Measurements from ENCODE around the gene PLEKHG7. TPM values are rescaled to one million over a fixed set of nuclear protein-coding genes. Genes with fewer than 3 reads are reported as not detected.
"Not testable (repeated sequence)": the region's sequence is repeated elsewhere in the genome, so short reads cannot be mapped to it uniquely, and the experiment has no call there.

PLEKHG7 gene, protein sequence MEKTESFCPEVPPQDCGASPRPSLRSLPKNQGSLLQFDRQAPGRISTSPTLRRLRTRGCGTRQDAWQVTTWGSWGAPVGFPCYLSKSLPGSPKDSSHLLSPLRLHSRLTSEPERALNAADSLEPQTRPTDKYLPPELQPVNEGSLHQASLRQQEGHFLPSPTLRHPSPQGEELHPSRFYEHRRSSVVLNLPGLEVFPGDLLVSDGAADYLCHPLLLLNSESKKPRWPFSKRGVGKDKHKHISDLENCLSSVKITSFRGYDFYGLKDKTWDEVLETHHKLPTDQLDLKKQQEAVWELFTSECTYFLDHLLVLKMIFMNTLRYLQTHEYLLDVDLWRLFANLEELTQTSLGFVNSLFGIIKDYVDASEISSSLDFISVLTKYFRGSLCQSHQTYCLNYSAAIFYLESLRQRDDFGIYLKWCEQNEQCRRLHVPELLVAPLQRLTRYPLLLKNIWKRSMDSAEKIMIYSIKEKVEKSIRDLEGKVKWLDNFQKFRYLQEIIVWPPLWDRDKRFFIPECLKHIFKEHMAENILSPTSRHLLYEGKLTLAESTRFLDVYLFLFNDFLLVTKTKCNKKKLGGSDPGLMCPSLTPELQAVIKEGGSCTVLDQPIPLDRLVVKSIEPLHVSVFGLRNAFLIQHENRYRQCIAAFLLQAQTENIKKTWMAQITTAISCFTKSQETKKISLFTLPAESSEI
- not detected for total RNA-seq

DNA sequence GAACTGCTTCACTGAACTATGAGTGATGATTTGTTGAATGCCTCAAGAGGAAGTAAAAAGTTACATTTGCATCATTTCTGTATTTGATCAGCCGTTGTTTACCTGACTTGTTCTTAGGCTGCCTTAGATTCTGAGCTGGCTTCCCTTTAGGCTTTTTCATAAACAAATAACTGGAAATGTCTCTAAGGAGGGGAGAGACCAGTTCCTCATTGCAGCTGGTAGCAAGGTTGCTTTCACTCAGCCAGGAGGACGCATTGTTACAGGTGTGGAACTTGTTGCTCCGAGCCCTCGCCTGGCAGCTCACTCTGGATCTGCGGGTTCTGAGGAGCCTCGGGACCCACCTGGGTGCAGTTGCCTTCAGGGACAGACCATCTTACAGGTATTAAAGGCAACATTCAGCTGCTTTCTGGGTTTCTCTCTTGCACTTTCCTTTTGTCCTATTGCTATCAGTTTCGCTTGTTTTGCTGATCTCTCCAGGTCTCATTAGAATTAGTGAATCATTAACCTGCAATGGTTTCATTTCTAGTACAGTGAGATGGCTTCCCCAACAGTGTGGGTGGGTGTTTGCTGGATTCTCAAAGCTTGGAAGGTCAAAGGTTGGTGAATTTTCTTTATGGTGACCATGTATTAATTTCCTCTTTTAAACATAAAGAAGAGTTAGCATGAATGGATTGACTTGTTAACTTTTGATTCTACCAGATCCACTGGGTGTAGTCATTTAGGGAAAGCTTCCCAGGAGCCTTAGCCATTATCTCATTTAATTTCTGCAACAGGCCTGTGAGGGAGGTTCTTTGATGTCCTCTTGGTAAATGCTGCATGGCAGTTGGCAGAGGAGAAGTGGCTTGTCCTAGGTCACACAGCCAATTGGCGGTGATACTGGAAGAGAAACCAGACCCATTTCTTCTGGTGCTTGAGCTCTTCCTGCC, at the start of gene PLEKHG7:
PLEKHG7 (plus strand) TSS at position 236 of the 926 bp plus-strand sequence. CDS start 3,643 bp downstream, outside the sequence.
- CTCF ChIA-PET: interaction anchor here (1.2 kb wide), 1 partner anchor 125 kb away, joined by 3 read pairs; no protein-coding TSS in a partner anchor
- ATAC-seq (peak; percentile 70), DNase-seq (peak; percentile 20)
- Mint-ChIP-seq H3K27me3 (no peaks in the 10 kb centered on the region), H3K4me1 (peaks cover 12% of the 10 kb centered on the region), H3K9me3 (ENCODE audit: low read depth) (no peaks in the 10 kb centered on the region), H3K27ac (no peak within 1 kb of the TSS), H3K4me3 (no peak within 1 kb of the TSS), H3K36me3 (ENCODE audit: low read depth) (no peaks in the 10 kb centered on the region)
- POLR2A ChIA-PET: no interaction called here
- intact Hi-C loops (cut with DNase I, micrococcal nuclease): loop anchor here in 1 of 2 experiments (2.0 kb wide), 1 partner anchor 20 kb away; no protein-coding TSS in a partner anchor

DNA sequence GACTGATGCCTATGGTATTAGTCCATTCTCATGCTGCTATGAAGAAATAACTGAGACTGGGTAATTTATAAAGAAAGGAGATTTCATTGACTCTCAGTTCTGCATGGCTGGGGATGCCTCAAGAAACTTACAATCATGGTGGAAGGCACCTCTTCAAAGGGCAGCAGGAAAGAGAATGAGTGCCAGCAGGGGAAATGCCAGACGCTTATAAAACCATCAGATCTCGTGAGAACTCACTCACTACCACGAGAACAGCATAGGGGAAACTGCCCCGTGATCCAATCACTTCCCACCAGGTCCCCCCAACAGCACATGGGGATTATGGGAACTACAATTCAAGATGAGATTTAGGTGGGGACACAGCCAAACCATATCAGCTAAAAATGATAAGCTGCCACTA, 48.5 kb upstream of the PLEKHG7 start:
- H3K36me3 Mint-ChIP-seq (ENCODE audit: low read depth); H3K4me3 Mint-ChIP-seq; H3K27ac Mint-ChIP-seq; DNase-seq; H3K9me3 Mint-ChIP-seq (ENCODE audit: low read depth); H3K27me3 Mint-ChIP-seq; ATAC-seq; POLR2A ChIA-PET; H3K4me1 Mint-ChIP-seq: not testable (repeated sequence)
- CTCF ChIA-PET: interaction anchor here (1.1 to 1.2 kb wide), 2 partner anchors 14 to 1272 kb away, joined by 3 read pairs; no protein-coding TSS in a partner anchor
- intact Hi-C loops (cut with DNase I, micrococcal nuclease): loop anchor here in 1 of 2 experiments (5.0 kb wide), 2 partner anchors 842 to 1077 kb away; no protein-coding TSS in a partner anchor

DNA sequence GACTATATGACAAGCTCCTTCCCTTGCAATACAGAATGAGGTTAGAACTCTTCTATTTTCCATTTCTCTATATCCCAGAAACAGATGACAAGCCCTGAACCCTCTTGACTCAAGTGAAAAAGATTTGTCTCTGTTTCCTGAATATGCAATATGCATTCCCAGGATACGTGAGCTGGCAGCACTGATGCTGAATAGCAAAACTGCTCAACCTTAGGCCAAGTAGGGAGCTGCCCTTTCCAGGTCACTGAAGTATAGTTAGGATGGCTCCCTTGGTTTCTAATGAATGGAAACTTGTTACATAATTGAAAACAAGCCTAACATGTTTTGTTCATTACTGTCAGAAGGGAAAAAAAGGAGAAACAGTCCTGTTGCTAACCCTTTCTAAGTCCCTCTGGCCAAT, 47.9 kb upstream of the PLEKHG7 start:
- ATAC-seq (no peak), DNase-seq (no peak)
- Mint-ChIP-seq H3K27ac (no peak overlapping the region), H3K27me3 (no peaks in the 10 kb centered on the region), H3K36me3 (ENCODE audit: low read depth) (no peaks in the 10 kb centered on the region), H3K4me3 (no peak overlapping the region), H3K9me3 (ENCODE audit: low read depth) (no peaks in the 10 kb centered on the region), H3K4me1 (peaks cover 3% of the 10 kb centered on the region)
- POLR2A ChIA-PET: no interaction called here
- CTCF ChIA-PET: interaction anchor here (1.1 to 1.2 kb wide), 2 partner anchors 13 to 1273 kb away, joined by 3 read pairs; no protein-coding TSS in a partner anchor
- intact Hi-C loops (cut with DNase I, micrococcal nuclease): loop anchor here in 1 of 2 experiments (5.0 kb wide), 2 partner anchors 843 to 1078 kb away; no protein-coding TSS in a partner anchor

DNA sequence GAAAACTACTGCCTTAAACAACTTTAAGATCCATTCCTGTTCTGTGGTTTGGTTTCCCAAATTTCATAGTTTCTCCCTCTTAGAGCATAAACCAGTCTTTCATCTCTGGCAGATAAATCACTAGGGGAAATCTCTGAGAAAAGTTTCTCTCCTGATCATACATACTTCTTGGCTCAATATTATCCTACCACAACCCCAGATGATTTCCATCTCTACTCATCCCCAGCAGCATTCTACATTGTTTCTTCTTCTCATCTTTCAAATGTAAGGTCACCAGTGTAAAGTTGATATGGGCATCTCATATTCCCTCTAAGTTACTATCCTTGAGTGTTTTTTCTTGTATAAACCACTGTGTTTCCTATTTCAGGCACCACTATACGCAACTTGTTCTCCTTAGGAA, 45.9 kb upstream of the PLEKHG7 start:
- H3K36me3 Mint-ChIP-seq (ENCODE audit: low read depth): no peaks in the 10 kb centered on the region
- no peak overlapping the region for H3K27ac Mint-ChIP-seq
- H3K9me3 Mint-ChIP-seq (ENCODE audit: low read depth): no peaks in the 10 kb centered on the region
- DNase-seq (no peak), ATAC-seq (no peak)
- no peaks in the 10 kb centered on the region for H3K27me3 Mint-ChIP-seq
- H3K4me1 Mint-ChIP-seq: no peaks in the 10 kb centered on the region
- POLR2A ChIA-PET: no interaction called here
- CTCF ChIA-PET: interaction anchor here (0.7 kb wide), 1 partner anchor 1093 kb away, joined by 3 read pairs; no protein-coding TSS in a partner anchor
- intact Hi-C loops (cut with DNase I, micrococcal nuclease): no loop called here
- H3K4me3 Mint-ChIP-seq: no peak overlapping the region

DNA sequence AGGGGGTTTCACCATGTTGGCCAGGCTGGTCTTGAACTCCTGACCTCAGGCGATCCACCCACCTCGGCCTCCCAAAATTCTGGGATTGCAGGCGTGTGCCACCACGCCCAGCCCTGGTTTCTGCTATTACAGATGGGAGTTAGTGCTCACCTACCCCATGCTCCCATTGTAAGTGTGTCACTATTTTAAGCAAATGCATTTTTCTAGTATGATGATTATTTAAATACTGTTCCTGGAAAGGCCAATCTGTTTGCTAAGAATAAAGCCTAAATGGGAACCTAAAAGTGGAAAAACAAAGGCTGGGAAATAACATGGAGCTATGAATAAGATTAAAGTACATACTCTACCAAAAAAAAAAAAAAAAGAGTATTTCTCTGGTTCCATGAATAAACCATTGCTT, 45.0 kb upstream of the PLEKHG7 start:
- Mint-ChIP-seq H3K4me1 (no peaks in the 10 kb centered on the region), H3K36me3 (ENCODE audit: low read depth) (no peaks in the 10 kb centered on the region), H3K9me3 (ENCODE audit: low read depth) (no peaks in the 10 kb centered on the region), H3K4me3 (no peak overlapping the region), H3K27ac (no peak overlapping the region), H3K27me3 (no peaks in the 10 kb centered on the region)
- POLR2A ChIA-PET: interaction anchor here (0.6 kb wide), 1 partner anchor 109 kb away, joined by 5 read pairs; no protein-coding TSS in a partner anchor
- CTCF ChIA-PET: interaction anchor here (0.7 kb wide), 1 partner anchor 1094 kb away, joined by 3 read pairs; no protein-coding TSS in a partner anchor
- intact Hi-C loops (cut with DNase I, micrococcal nuclease): no loop called here
- ATAC-seq: no peak
- no peak for DNase-seq

DNA sequence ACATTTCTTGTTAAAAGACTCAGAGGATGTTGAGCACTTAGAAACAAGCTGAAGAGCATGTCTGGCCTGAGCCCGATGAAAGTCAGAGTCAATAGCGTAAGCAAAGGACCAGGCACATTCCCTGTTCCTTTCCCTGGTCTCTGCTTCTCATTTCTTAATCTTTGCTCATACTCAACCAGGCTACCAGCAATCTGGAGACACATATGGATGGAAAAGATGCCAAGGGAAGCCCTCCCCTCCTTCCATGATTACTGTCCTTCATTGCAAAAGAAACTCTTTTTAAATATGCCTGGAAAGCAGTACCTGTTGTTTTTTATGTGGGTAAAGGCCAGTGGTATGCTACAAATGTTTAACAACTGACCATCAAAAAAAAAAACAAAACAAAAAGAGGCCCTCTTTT, 44.2 kb upstream of the PLEKHG7 start:
- H3K27ac Mint-ChIP-seq: no peak overlapping the region
- ChIA-PET CTCF (interaction anchor here (0.6 to 0.7 kb wide), 3 partner anchors 13 to 1125 kb away, joined by 3 to 4 read pairs (median 3); no protein-coding TSS in a partner anchor), POLR2A (no interaction called here)
- H3K9me3 Mint-ChIP-seq (ENCODE audit: low read depth): no peaks in the 10 kb centered on the region
- DNase-seq: no peak
- H3K4me1 Mint-ChIP-seq: no peaks in the 10 kb centered on the region
- H3K27me3 Mint-ChIP-seq: no peaks in the 10 kb centered on the region
- no peak for ATAC-seq
- no peak overlapping the region for H3K4me3 Mint-ChIP-seq
- intact Hi-C loops (cut with DNase I, micrococcal nuclease): no loop called here
- no peaks in the 10 kb centered on the region for H3K36me3 Mint-ChIP-seq (ENCODE audit: low read depth)

DNA sequence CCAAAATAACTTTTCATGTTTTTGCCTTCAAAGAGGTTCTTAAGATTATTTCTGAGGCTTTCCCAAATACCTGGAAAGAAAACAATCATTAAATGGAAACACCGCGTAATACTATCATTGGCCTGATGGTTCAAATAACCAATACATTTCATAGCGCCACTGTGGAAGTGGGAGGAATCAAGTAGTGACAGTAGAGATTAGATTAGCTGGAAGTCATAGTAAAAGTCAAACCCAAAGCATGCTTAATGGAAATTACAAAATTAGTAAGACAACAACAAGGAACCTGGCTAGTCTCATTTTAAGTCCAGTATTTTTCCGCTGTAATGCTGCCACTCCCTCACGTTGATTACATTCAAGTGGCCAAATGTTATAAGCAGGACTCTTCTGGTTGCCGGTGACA, 41.5 kb upstream of the PLEKHG7 start:
- CTCF ChIA-PET: interaction anchor here (0.5 to 1.4 kb wide), 3 partner anchors 12 to 1172 kb away, joined by 3 to 4 read pairs (median 3); no protein-coding TSS in a partner anchor
- Mint-ChIP-seq H3K4me3 (no peak overlapping the region), H3K27me3 (no peaks in the 10 kb centered on the region), H3K27ac (no peak overlapping the region), H3K4me1 (no peaks in the 10 kb centered on the region), H3K36me3 (ENCODE audit: low read depth) (no peaks in the 10 kb centered on the region), H3K9me3 (ENCODE audit: low read depth) (no peaks in the 10 kb centered on the region)
- intact Hi-C loops (cut with DNase I, micrococcal nuclease): no loop called here
- DNase-seq (no peak), ATAC-seq (no peak)
- POLR2A ChIA-PET: no interaction called here

DNA sequence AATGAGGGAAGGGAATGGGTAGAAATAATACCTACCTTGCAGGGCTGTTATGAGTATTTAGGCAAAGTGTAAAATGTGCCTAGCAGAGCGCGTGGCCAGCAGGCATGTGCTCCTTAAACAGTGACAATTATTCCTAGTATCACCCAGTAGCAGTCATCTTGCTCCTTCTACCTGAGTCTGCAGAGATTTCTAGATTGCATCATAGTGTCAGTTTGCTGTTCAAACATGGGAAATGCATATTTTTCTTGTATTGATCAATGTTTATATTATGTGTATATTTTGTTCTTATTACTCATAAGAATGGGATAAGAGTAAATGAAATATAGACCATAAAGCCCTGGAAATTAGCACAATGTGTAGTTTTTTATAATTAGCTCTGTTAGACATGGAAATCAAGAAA, 37.3 kb upstream of the PLEKHG7 start:
- no peak for ATAC-seq

DNA sequence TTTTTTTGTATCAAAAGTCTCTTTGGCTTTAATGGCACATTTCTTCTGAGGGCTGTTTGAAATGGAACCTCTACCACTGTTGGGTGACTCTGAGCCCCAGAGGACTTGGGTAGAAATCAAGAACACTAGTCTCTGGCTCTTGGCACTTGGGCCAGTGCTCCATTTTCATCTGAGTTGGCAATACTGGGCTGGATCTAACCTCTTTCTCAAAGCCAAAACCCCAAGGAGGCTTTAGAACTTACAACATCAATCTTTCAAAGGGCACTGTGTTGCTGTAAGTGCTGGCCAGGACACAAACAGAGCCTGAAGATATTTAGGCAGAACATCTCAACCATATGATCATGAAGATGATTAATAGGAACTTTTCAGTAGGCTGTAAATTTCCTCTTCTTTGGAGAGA, 34.0 kb upstream of the PLEKHG7 start:
- CTCF ChIA-PET: interaction anchor here (0.7 to 1.5 kb wide), 3 partner anchors 9 to 126 kb away, joined by 3 to 4 read pairs (median 3); no protein-coding TSS in a partner anchor

More for the DNA sequence above, 37.3 kb upstream of the PLEKHG7 start:
- ChIA-PET CTCF (no interaction called here), POLR2A (no interaction called here)
- Mint-ChIP-seq H3K27ac (no peak overlapping the region), H3K27me3 (no peaks in the 10 kb centered on the region), H3K36me3 (ENCODE audit: low read depth) (no peaks in the 10 kb centered on the region), H3K9me3 (ENCODE audit: low read depth) (no peaks in the 10 kb centered on the region), H3K4me1 (no peaks in the 10 kb centered on the region), H3K4me3 (no peak overlapping the region)
- DNase-seq: no peak
- intact Hi-C loops (cut with DNase I, micrococcal nuclease): no loop called here

DNA sequence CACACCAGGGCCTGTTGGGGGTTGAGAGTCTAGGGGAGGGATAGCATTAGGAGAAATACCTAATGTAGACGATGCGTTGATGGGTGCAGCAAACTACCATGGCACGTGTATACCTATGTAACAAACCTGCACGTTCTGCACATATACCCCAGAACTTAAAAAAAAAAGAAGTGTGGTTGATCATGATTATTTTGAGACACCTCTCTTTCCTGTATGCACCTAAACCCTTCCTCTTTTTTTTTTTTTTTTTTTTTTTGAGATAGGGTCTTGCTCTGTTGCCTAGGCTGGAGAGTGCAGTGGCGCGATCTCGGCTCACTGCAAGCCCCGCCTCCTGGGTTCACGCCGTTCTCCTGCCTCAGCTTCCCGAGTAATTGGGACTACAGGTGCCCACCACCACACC, 31.3 kb upstream of the PLEKHG7 start:
- H3K27ac Mint-ChIP-seq; H3K4me3 Mint-ChIP-seq; POLR2A ChIA-PET; H3K27me3 Mint-ChIP-seq; CTCF ChIA-PET; H3K4me1 Mint-ChIP-seq; ATAC-seq; H3K9me3 Mint-ChIP-seq (ENCODE audit: low read depth); DNase-seq; H3K36me3 Mint-ChIP-seq (ENCODE audit: low read depth); intact Hi-C loops (cut with DNase I, micrococcal nuclease): not testable (repeated sequence)

More for the DNA sequence above, 34.0 kb upstream of the PLEKHG7 start:
- no peaks in the 10 kb centered on the region for H3K4me1 Mint-ChIP-seq
- no peak overlapping the region for H3K27ac Mint-ChIP-seq
- H3K9me3 Mint-ChIP-seq (ENCODE audit: low read depth): no peaks in the 10 kb centered on the region
- POLR2A ChIA-PET: no interaction called here
- no peaks in the 10 kb centered on the region for H3K36me3 Mint-ChIP-seq (ENCODE audit: low read depth)
- H3K27me3 Mint-ChIP-seq: no peaks in the 10 kb centered on the region
- ATAC-seq: no peak
- no peak overlapping the region for H3K4me3 Mint-ChIP-seq
- no peak for DNase-seq
- intact Hi-C loops (cut with DNase I, micrococcal nuclease): no loop called here

DNA sequence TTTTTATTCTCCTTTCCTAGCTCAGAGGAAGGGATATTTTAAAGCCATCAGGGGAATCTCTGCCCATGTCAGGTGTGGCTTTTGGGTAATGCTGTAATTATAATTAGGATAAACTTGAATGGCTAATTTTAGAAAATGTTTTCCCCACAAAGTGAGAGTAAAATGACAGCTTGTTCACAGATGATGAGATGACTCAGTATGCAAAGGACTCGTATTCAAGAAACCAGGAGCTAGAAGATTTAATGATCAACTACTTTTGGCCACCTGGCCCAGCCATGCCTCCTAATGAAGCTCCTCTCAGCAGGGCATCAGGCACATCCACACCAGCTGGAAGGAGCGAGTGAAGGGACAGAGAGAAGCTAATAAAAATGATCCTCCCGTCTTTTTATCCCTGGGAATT, 29.0 kb upstream of the PLEKHG7 start:
- intact Hi-C loops (cut with DNase I, micrococcal nuclease): no loop called here
- H3K4me1 Mint-ChIP-seq: no peaks in the 10 kb centered on the region
- DNase-seq (no peak), ATAC-seq (no peak)
- CTCF ChIA-PET: no interaction called here
- no peak overlapping the region for H3K4me3 Mint-ChIP-seq
- no peaks in the 10 kb centered on the region for H3K9me3 Mint-ChIP-seq (ENCODE audit: low read depth)
- POLR2A ChIA-PET: no interaction called here
- no peak overlapping the region for H3K27ac Mint-ChIP-seq
- H3K27me3 Mint-ChIP-seq: no peaks in the 10 kb centered on the region
- H3K36me3 Mint-ChIP-seq (ENCODE audit: low read depth): no peaks in the 10 kb centered on the region

All from activated CD4-positive, alpha-beta T cell treated with anti-CD3 and anti-CD28 coated beads for 36 hours (primary cell).